ENCODE measurements around the gene COBL.

COBL gene

GRCh38 chr7:51103718-51104117 lies 212.9 kb downstream of the COBL start:
- H3K4me2 ChIP-seq (ENCODE audit: low read length): no peak overlapping the region
- no peaks in the 10 kb centered on the region for H3K9me3 ChIP-seq (ENCODE audit: control insufficient read depth, insufficient read depth, low read length)
- TF ChIP-seq CTCF (IDR thresholded peaks at IDR 0.05; ENCODE audit: low read depth, low read length, poor library complexity, severe bottlenecking) (no peak), EZH2phosphoT487 (IDR thresholded peaks at IDR 0.05; ENCODE audit: borderline replicate concordance, low read length) (no peak)
- no peaks in the 10 kb centered on the region for H3F3A ChIP-seq (ENCODE audit: control insufficient read depth, insufficient read depth)
- no peaks in the 10 kb centered on the region for H3K9me2 ChIP-seq (replicated peaks; ENCODE audit: control insufficient read depth, low read length)
- H3K27ac ChIP-seq (ENCODE audit: low read depth, low read length): no peak overlapping the region
- H3K4me1 ChIP-seq (ENCODE audit: control insufficient read depth, low read length): no peaks in the 10 kb centered on the region
- H3K79me2 ChIP-seq (ENCODE audit: control insufficient read depth, low read length): no peaks in the 10 kb centered on the region
- no peaks in the 10 kb centered on the region for H4K20me1 ChIP-seq (ENCODE audit: control insufficient read depth, insufficient read depth, low read depth, low read length)
- no peaks in the 10 kb centered on the region for H3K36me3 ChIP-seq (ENCODE audit: control insufficient read depth, low read length)
- H3K27me3 ChIP-seq (ENCODE audit: control insufficient read depth, low read length): no peaks in the 10 kb centered on the region; the same call in 1 of the 2 replicates
- no peak overlapping the region for H3K4me3 ChIP-seq (ENCODE audit: low read length)

GRCh38 chr7:51102828-51103227 lies 213.8 kb downstream of the COBL start:
- H3K4me2 ChIP-seq (ENCODE audit: low read length): no peak overlapping the region
- no peaks in the 10 kb centered on the region; the same call in 1 of the 2 replicates for H3K27me3 ChIP-seq (ENCODE audit: control insufficient read depth, low read length)
- H3K4me1 ChIP-seq (ENCODE audit: control insufficient read depth, low read length): no peaks in the 10 kb centered on the region
- TF ChIP-seq CTCF (IDR thresholded peaks at IDR 0.05; ENCODE audit: low read depth, low read length, poor library complexity, severe bottlenecking) (no peak), EZH2phosphoT487 (IDR thresholded peaks at IDR 0.05; ENCODE audit: borderline replicate concordance, low read length) (no peak)
- no peaks in the 10 kb centered on the region for H3F3A ChIP-seq (ENCODE audit: control insufficient read depth, insufficient read depth)
- no peaks in the 10 kb centered on the region for H3K36me3 ChIP-seq (ENCODE audit: control insufficient read depth, low read length)
- no peak overlapping the region for H3K4me3 ChIP-seq (ENCODE audit: low read length)
- H3K9me2 ChIP-seq (replicated peaks; ENCODE audit: control insufficient read depth, low read length): no peaks in the 10 kb centered on the region
- H3K27ac ChIP-seq (ENCODE audit: low read depth, low read length): no peak overlapping the region
- H4K20me1 ChIP-seq (ENCODE audit: control insufficient read depth, insufficient read depth, low read depth, low read length): no peaks in the 10 kb centered on the region
- no peaks in the 10 kb centered on the region for H3K79me2 ChIP-seq (ENCODE audit: control insufficient read depth, low read length)
- H3K9me3 ChIP-seq (ENCODE audit: control insufficient read depth, insufficient read depth, low read length): peaks cover 6% of the 10 kb centered on the region; the same call in 1 of the 2 replicates

GRCh38 chr7:51101111-51101757 lies 215.4 kb downstream of the COBL start:
- Histone ChIP-seq H4K20me1 (ENCODE audit: control insufficient read depth, insufficient read depth, low read depth, low read length) (no peaks in the 10 kb centered on the region), H3K36me3 (ENCODE audit: control insufficient read depth, low read length) (no peaks in the 10 kb centered on the region), H3K9me2 (replicated peaks; ENCODE audit: control insufficient read depth, low read length) (no peaks in the 10 kb centered on the region)

More at GRCh38 chr7:51101111-51101757, 215.4 kb downstream of the COBL start:
- Histone ChIP-seq H3K27me3 (ENCODE audit: control insufficient read depth, low read length) (no peaks in the 10 kb centered on the region; the same call in 1 of the 2 replicates), H3K4me2 (ENCODE audit: low read length) (no peak overlapping the region), H3K9me3 (ENCODE audit: control insufficient read depth, insufficient read depth, low read length) (peaks cover 6% of the 10 kb centered on the region; the same call in 1 of the 2 replicates), H3F3A (ENCODE audit: control insufficient read depth, insufficient read depth) (no peaks in the 10 kb centered on the region), H3K79me2 (ENCODE audit: control insufficient read depth, low read length) (no peaks in the 10 kb centered on the region), H3K4me1 (ENCODE audit: control insufficient read depth, low read length) (no peaks in the 10 kb centered on the region), H3K4me3 (ENCODE audit: low read length) (no peak overlapping the region), H3K27ac (ENCODE audit: low read depth, low read length) (no peak overlapping the region)
- TF ChIP-seq CTCF (IDR thresholded peaks at IDR 0.05; ENCODE audit: low read depth, low read length, poor library complexity, severe bottlenecking): no peak
- no peak for TF ChIP-seq EZH2phosphoT487 (IDR thresholded peaks at IDR 0.05; ENCODE audit: borderline replicate concordance, low read length)
